ENCODE results near the gene MAGT1.
"Not testable (repeated sequence)": the region's sequence is repeated elsewhere in the genome, so short reads cannot be mapped to it uniquely, and the experiment has no call there.

Gene MAGT1

GRCh38 chrX:77894921-77895886 is at the start of gene MAGT1:
TSS of gene MAGT1 (minus strand) at chrX:77895435. CDS start at chrX:77895410, 25 bp downstream.
- DNase-seq: peak; percentile 97

- not testable (repeated sequence) for DNase-seq
Measured at GRCh38 chrX:77945031-77945430, 49.8 kb upstream of the MAGT1 start.

GRCh38 chrX:77938083-77938680 is 42.9 kb upstream of the MAGT1 start:
- DNase-seq: no peak

- no peak for DNase-seq
Measured at GRCh38 chrX:77937291-77937690, 42.1 kb upstream of the MAGT1 start.

- no peak for DNase-seq
Measured at GRCh38 chrX:77936299-77936698, 41.1 kb upstream of the MAGT1 start.

- DNase-seq: no peak
Measured at GRCh38 chrX:77935886-77936285, 40.7 kb upstream of the MAGT1 start.

GRCh38 chrX:77930581-77930980 is 35.3 kb upstream of the MAGT1 start:
- no peak for DNase-seq

GRCh38 chrX:77925764-77926163 is 30.5 kb upstream of the MAGT1 start:
- no peak for DNase-seq

- DNase-seq: no peak
Measured at GRCh38 chrX:77924320-77924859, 29.2 kb upstream of the MAGT1 start.

- DNase-seq: no peak
Measured at GRCh38 chrX:77922787-77923186, 27.6 kb upstream of the MAGT1 start.

GRCh38 chrX:77919370-77919769 is 24.1 kb upstream of the MAGT1 start:
- not testable (repeated sequence) for DNase-seq

GRCh38 chrX:77918568-77918967 is 23.3 kb upstream of the MAGT1 start:
- no peak for DNase-seq

- DNase-seq: peak; percentile 5
Measured at GRCh38 chrX:77917294-77917933, 22.2 kb upstream of the MAGT1 start.

- DNase-seq: peak; percentile 95
Measured at GRCh38 chrX:77910108-77910840, 15.0 kb upstream of the MAGT1 start, which contains the start of gene ATP7A. TSS of gene ATP7A (plus strand) at chrX:77910693. CDS start at chrX:77971642, 60,949 bp downstream.

- no peak for DNase-seq
Measured at GRCh38 chrX:77901506-77901905, 6.3 kb upstream of the MAGT1 start.

- DNase-seq: no peak
Measured at GRCh38 chrX:77900688-77901087, 5.5 kb upstream of the MAGT1 start.

- DNase-seq: peak; percentile 96
Measured at GRCh38 chrX:77899081-77899828, 4.0 kb upstream of the MAGT1 start, which contains the start of gene COX7B. TSS of gene COX7B (plus strand) at chrX:77899468. CDS start at chrX:77899554, 86 bp downstream.

- DNase-seq: no peak
Measured at GRCh38 chrX:77893713-77894112, 1.5 kb downstream of the MAGT1 start.

- DNase-seq: no peak
Measured at GRCh38 chrX:77892887-77893286, 2.3 kb downstream of the MAGT1 start.

GRCh38 chrX:77881418-77881817 is 13.8 kb downstream of the MAGT1 start:
- not testable (repeated sequence) for DNase-seq

GRCh38 chrX:77875372-77875771 is 19.9 kb downstream of the MAGT1 start:
- no peak for DNase-seq

- DNase-seq: not testable (repeated sequence)
Measured at GRCh38 chrX:77831544-77831943, 63.7 kb downstream of the MAGT1 start.

Data from CD4-positive, alpha-beta T cell treated with Interleukin-17A for 1 hour (primary cell).